Kidney (tissue), 14 donors: ENCODE results near the gene CD37. TPM values are rescaled to one million over a fixed set of nuclear protein-coding genes. Genes with fewer than 3 reads are reported as not detected.

Experiments
- DNase-seq, 5 donors: peaks; one replicate each; pipeline ENCODE4 v3.0.0-alpha.2; 2013 to 2020
- FAIRE-seq: peaks from 2 replicates; lab custom pipeline; 2012; peaks lifted over from hg19 to GRCh38; lab: Jason Lieb, UNC
- H3K27ac ChIP-seq, 2 donors: one replicate each; pipeline ENCODE4 v1.7.0; 2013; ENCODE audit warnings: low read depth in 2 of 2, low read length in 2 of 2, inconsistent platforms in 1 of 2
- H3K27me3 ChIP-seq: one replicate; pipeline ENCODE4 v1.7.1; 2013; ENCODE audit warnings: low read length, inconsistent platforms; ENCODE audit not compliant: control insufficient read depth, insufficient read depth
- H3K36me3 ChIP-seq, 3 donors: one replicate each; pipeline versions ENCODE4 v1.7.0 to v1.7.1; 2013; ENCODE audit warnings: low read length in 3 of 3, control low read depth in 1 of 3, inconsistent platforms in 1 of 3; ENCODE audit not compliant: insufficient read depth in 3 of 3, control insufficient read depth in 2 of 3
- H3K4me1 ChIP-seq, 3 donors: one replicate each; pipeline versions ENCODE4 v1.7.0 to v1.7.1; 2013; ENCODE audit warnings: low read length in 3 of 3, inconsistent platforms in 1 of 3, low read depth in 1 of 3; ENCODE audit not compliant: control insufficient read depth in 2 of 3, insufficient read depth in 2 of 3
- H3K4me3 ChIP-seq, 3 donors: one replicate each; pipeline versions ENCODE4 v1.7.0 to v1.8.1; 2013; ENCODE audit warnings: low read length in 3 of 3, control low read depth in 1 of 3, inconsistent platforms in 1 of 3
- H3K9ac ChIP-seq, 3 donors: one replicate each; pipeline versions ENCODE4 v1.7.0 to v1.7.1; 2013; ENCODE audit warnings: low read length in 3 of 3, control low read depth in 1 of 3, inconsistent platforms in 1 of 3
- H3K9me3 ChIP-seq, 3 donors: one replicate each; pipeline versions ENCODE4 v1.7.0 to v1.7.1; 2013; ENCODE audit warnings: low read length in 3 of 3, control low read depth in 1 of 3, inconsistent platforms in 1 of 3; ENCODE audit not compliant: control insufficient read depth in 2 of 3, insufficient read depth in 1 of 3
- intact Hi-C: fragments of 100-400 bp; cut with DNase I; formaldehyde crosslinking; loops from one replicate; pipeline ENCODE4 v1.11.1; 2022
- polyA plus RNA-seq: library from polyadenylated mRNA; stranded (reverse); fragments of 350-450 nt; fragmentation: Illumina TruSeq; extraction: RNeasy Lipid Tissue Mini Kit (QIAGEN cat#74804); gene quantifications from one replicate; pipeline ENCODE4 v1.2.3, GENCODE V29; 2014; ENCODE audit warnings: low read depth, low replicate concordance; ENCODE audit not compliant: insufficient read depth
- total RNA-seq: library from RNA; stranded (reverse); fragmentation: NEBNext Ultra II Directional; extraction: Animal tissue kit (Norgen Biotek cat#: 25700); gene quantifications from one replicate; pipeline ENCODE4 v1.2.1, GENCODE V29; 2021
- TF ChIP-seq, protein P1 (sequence below): IDR thresholded peaks from 3 replicates; pipeline ENCODE4 v1.5.1; 2012; ENCODE audit warnings: mild to moderate bottlenecking, moderate library complexity, borderline replicate concordance; ENCODE audit not compliant: insufficient read depth; ENCODE audit errors: extremely low read depth
- donor health status: control.
- donor health status: control.
- donor health status: control.
- donor health status: control.
- donor health status: control.
- donor health status: DM: yes; HTN: yes; CAD: no.
- donor health status: Normal renal cell carcinoma (clear cell type).

The CD37 gene
- total and polyA plus RNA-seq, 2 donors from 2014 or later = 3.8 to 35.7 TPM

GRCh38 chr19:49348305-49349189 lies 13.3 kb downstream of the CD37 start:
- DNase-seq = no peak
- H3K27ac ChIP-seq = no peak overlapping the region
- TF ChIP-seq, protein P1, sequence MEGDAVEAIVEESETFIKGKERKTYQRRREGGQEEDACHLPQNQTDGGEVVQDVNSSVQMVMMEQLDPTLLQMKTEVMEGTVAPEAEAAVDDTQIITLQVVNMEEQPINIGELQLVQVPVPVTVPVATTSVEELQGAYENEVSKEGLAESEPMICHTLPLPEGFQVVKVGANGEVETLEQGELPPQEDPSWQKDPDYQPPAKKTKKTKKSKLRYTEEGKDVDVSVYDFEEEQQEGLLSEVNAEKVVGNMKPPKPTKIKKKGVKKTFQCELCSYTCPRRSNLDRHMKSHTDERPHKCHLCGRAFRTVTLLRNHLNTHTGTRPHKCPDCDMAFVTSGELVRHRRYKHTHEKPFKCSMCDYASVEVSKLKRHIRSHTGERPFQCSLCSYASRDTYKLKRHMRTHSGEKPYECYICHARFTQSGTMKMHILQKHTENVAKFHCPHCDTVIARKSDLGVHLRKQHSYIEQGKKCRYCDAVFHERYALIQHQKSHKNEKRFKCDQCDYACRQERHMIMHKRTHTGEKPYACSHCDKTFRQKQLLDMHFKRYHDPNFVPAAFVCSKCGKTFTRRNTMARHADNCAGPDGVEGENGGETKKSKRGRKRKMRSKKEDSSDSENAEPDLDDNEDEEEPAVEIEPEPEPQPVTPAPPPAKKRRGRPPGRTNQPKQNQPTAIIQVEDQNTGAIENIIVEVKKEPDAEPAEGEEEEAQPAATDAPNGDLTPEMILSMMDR = no peak
- intact Hi-C loops = no loop called here
- no peak overlapping the region for H3K4me3 ChIP-seq
- H3K9ac ChIP-seq = no peak overlapping the region
- H3K4me1 ChIP-seq = no peaks in the 10 kb centered on the region
- H3K36me3 ChIP-seq = peaks cover 0 to 17% (median 0%) of the 10 kb centered on the region in 3 donors
- FAIRE-seq = no peak
- H3K9me3 ChIP-seq = no peaks in the 10 kb centered on the region
- no peaks in the 10 kb centered on the region for H3K27me3 ChIP-seq

DNA sequence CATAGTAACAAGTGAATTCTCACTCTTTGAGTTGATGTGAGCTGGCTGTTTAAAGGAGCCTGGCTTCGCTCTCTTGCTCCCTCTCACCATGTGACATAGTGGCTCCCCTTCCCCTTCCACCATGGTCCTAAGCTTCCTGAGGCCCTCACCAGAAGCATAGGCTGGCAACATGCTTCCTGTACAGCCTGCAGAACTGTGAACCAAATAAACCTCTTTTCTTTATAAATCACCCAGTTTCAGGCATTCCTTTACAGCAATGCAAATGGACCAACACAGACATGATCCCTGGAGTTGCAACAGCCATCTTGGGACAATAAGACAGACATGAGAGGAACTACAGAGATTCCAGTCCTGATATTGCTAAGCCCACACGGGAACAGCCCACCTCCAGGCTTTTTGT lies 14.4 kb downstream of the CD37 start:
- Histone ChIP-seq H3K9me3 (no peaks in the 10 kb centered on the region), H3K4me1 (no peaks in the 10 kb centered on the region), H3K27me3 (no peaks in the 10 kb centered on the region), H3K4me3 (no peak overlapping the region), H3K27ac (no peak overlapping the region), H3K9ac (no peak overlapping the region), H3K36me3 (peaks cover 0 to 17% (median 0%) of the 10 kb centered on the region in 3 donors)
- TF ChIP-seq, protein P1 = no peak
- DNase-seq (no peak), FAIRE-seq (no peak)
- intact Hi-C loops = no loop called here

DNA sequence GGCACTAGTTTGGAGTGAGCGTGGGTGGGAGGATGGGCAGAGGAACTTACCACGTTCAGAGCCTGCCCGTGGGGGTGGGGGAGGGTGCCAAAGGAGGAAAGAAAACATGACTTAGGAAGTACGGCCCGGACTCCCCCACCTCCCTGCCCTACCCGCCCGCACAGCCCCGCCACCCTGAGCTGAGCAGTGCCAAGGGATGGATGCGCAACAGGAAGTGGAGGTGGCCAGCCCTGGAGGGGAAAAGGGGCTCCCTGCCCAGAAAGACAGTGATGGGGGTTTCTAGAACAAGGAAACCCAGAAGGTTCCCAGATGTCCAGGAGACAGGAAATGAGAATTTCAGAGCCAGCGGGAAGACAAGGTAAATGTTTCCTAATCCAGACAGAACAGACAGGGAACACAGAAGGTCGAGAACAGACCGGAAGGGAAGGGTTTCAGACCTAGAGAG lies 20.7 kb downstream of the CD37 start:
- no peaks in the 10 kb centered on the region for H3K27me3 ChIP-seq
- H3K4me3 ChIP-seq = no peak overlapping the region
- DNase-seq (peak in 2 of 5 donors; percentile 25 to 74), FAIRE-seq (no peak)
- no peak overlapping the region for H3K9ac ChIP-seq
- intact Hi-C loops = no loop called here
- peaks cover 0 to 8% (median 0%) of the 10 kb centered on the region in 3 donors for H3K4me1 ChIP-seq
- no peaks in the 10 kb centered on the region for H3K9me3 ChIP-seq
- H3K27ac ChIP-seq = peak overlapping the region; percentile 20 to 22
- peaks cover 0 to 6% (median 2%) of the 10 kb centered on the region in 3 donors for H3K36me3 ChIP-seq
- TF ChIP-seq, protein P1 = no peak
